K562 (cell line): ENCODE results near the gene CT45A6.
"Not testable (repeated sequence)": the region's sequence is repeated elsewhere in the genome, so short reads cannot be mapped to it uniquely, and the experiment has no call there.

Experiments used
- E4F1 ChIP-seq: fragments of 250-450 bp; sonication (Bioruptor Pico); IDR thresholded peaks from 2 replicates; pipeline ENCODE4 v1.5.0; 2021; ENCODE audit warnings: mild to moderate bottlenecking, borderline replicate concordance
- ESRRA ChIP-seq: fragments of 450-650 bp; IDR thresholded peaks from 2 replicates; pipeline ENCODE4 v1.6.1; 2014; ENCODE audit warnings: low read depth, mild to moderate bottlenecking, moderate library complexity, borderline replicate concordance
- EZH2 ChIP-seq: IDR thresholded peaks from 2 replicates; pipeline ENCODE4 v1.6.1; 2012; ENCODE audit warnings: low read depth, mild to moderate bottlenecking, inconsistent platforms, low read length, borderline replicate concordance
- FOXO4 ChIP-seq: fragments of 450-650 bp; formaldehyde crosslinking; IDR thresholded peaks from 2 replicates; pipeline ENCODE4 v1.4.0; 2020; ENCODE audit warnings: mild to moderate bottlenecking, moderate library complexity
- GMEB1 ChIP-seq: fragments of 250-450 bp; sonication (Bioruptor Pico); IDR thresholded peaks from 2 replicates; pipeline ENCODE4 v1.4.0; 2020; ENCODE audit warnings: mild to moderate bottlenecking
- MEF2A ChIP-seq: IDR thresholded peaks from 2 replicates; pipeline ENCODE4 v1.6.1; 2011; ENCODE audit warnings: low read depth, mild to moderate bottlenecking, low read length, moderate library complexity; ENCODE audit not compliant: control insufficient read depth
- MXD1 ChIP-seq: fragments of 250-450 bp; sonication (Bioruptor Pico); IDR thresholded peaks from 2 replicates; pipeline ENCODE4 v1.8.0; 2021; ENCODE audit warnings: borderline replicate concordance, mild to moderate bottlenecking, moderate library complexity; ENCODE audit not compliant: poor library complexity, severe bottlenecking
- REST ChIP-seq, 2 experiments: fragments of 450-650 bp; formaldehyde crosslinking in 1 of 2; IDR thresholded peaks; 2 replicates each; pipeline versions ENCODE4 v1.4.0 to v1.6.1; 2014 to 2020; ENCODE audit warnings: mild to moderate bottlenecking in 2 of 2, borderline replicate concordance in 1 of 2, low read depth in 1 of 2
- TFAP4 ChIP-seq: sonication (generic); formaldehyde crosslinking; IDR thresholded peaks from 2 replicates; pipeline ENCODE4 v1.8.0; 2022; ENCODE audit warnings: missing genetic modification reagents, mild to moderate bottlenecking, moderate library complexity, borderline replicate concordance
- TSHZ1 ChIP-seq: fragments of 250-450 bp; sonication (Bioruptor Pico); IDR thresholded peaks from 2 replicates; pipeline ENCODE4 v1.4.0; 2020; ENCODE audit warnings: mild to moderate bottlenecking, moderate library complexity
- USF2 ChIP-seq: sonication (generic); formaldehyde crosslinking; IDR thresholded peaks from 2 replicates; pipeline ENCODE4 v1.5.0; 2020; ENCODE audit warnings: missing genetic modification reagents
- ZNF586 ChIP-seq: fragments of 450-650 bp; formaldehyde crosslinking; conservative IDR thresholded peaks from 2 replicates; pipeline ENCODE4 v1.4.0; 2020; ENCODE audit warnings: mild to moderate bottlenecking, moderate library complexity

- TF ChIP-seq FOXO4; REST (IDR thresholded peaks at IDR 0.05; ENCODE audit: borderline replicate concordance); REST (CRISPR knock-in tag; IDR thresholded peaks at IDR 0.05; ENCODE audit: low read depth); EZH2; TSHZ1 (CRISPR knock-in tag); E4F1; MXD1 (CRISPR knock-in tag); ZNF586; ESRRA; USF2 (CRISPR knock-in tag); GMEB1 (CRISPR knock-in tag); TFAP4; MEF2A: not testable (repeated sequence)
These were observed 17.3 kb upstream of the CT45A6 start, which contains the start of gene CT45A2 for GRCh38 chrX:135819912-135820311.
